Lung (tissue), 12 donors: ENCODE results near the gene TMEM191C. TPM values are rescaled to one million over a fixed set of nuclear protein-coding genes. Genes with fewer than 3 reads are reported as not detected.

ENCODE experiments used
- ATAC-seq: fragments of 200-7000 bp; cut with Tn5 transposase; one replicate; pipeline ENCODE4 v1.9.1; 2020; ENCODE audit warnings: moderate number of reproducible peaks; ENCODE audit not compliant: insufficient read depth, low FRiP score
- DNase-seq, 3 donors: peaks; one replicate each; pipeline ENCODE4 v3.0.0-alpha.2; 2013 to 2017
- H3K27ac ChIP-seq, 2 donors: one replicate each; pipeline ENCODE4 v1.5.1; 2013; ENCODE audit warnings: mild to moderate bottlenecking in 2 of 2, moderate library complexity in 2 of 2, control low read depth in 1 of 2, inconsistent platforms in 1 of 2, low read depth in 1 of 2, low read length in 1 of 2
- H3K27me3 ChIP-seq, 3 donors: one replicate each; pipeline ENCODE4 v1.5.1; 2013; ENCODE audit warnings: low read length in 2 of 3; ENCODE audit not compliant: control insufficient read depth in 3 of 3, insufficient read depth in 3 of 3
- H3K36me3 ChIP-seq, 4 donors: one replicate each; pipeline ENCODE4 v1.5.1; 2013; ENCODE audit warnings: low read length in 4 of 4, mild to moderate bottlenecking in 1 of 4, moderate library complexity in 1 of 4; ENCODE audit not compliant: control insufficient read depth in 4 of 4, insufficient read depth in 4 of 4
- H3K4me1 ChIP-seq, 5 donors: one replicate each; pipeline ENCODE4 v1.5.1; 2013; ENCODE audit warnings: low read length in 5 of 5, mild to moderate bottlenecking in 2 of 5, moderate library complexity in 1 of 5; ENCODE audit not compliant: control insufficient read depth in 5 of 5, insufficient read depth in 5 of 5
- H3K4me3 ChIP-seq: one replicate; pipeline ENCODE4 v1.5.1; 2013; ENCODE audit warnings: mild to moderate bottlenecking, control low read depth, moderate library complexity
- H3K9ac ChIP-seq, 2 donors: one replicate each; pipeline ENCODE4 v1.5.1; 2013; ENCODE audit warnings: low read length in 2 of 2, control low read depth in 1 of 2; ENCODE audit not compliant: insufficient read depth in 1 of 2
- H3K9me3 ChIP-seq, 4 donors: one replicate each; pipeline ENCODE4 v1.5.1; 2013; ENCODE audit warnings: low read length in 3 of 4, mild to moderate bottlenecking in 1 of 4, moderate library complexity in 1 of 4; ENCODE audit not compliant: control insufficient read depth in 4 of 4, insufficient read depth in 3 of 4
- CTCF ChIP-seq: IDR thresholded peaks from 2 replicates; pipeline ENCODE4 v1.5.1; 2012; ENCODE audit warnings: mild to moderate bottlenecking; ENCODE audit errors: control extremely low read depth, extremely low read depth
- WGBS, 2 donors: extraction: QIAGEN DNeasy Blood & Tissue Kit; methylation state at CpG; one replicate each; pipeline ENCODE4 v1.1.7; 2013; 5-methylcytosine and 5-hydroxymethylcytosine counted together
- polyA plus RNA-seq, 2 donors: library from polyadenylated mRNA; stranded (reverse); fragments of 200-250 nt; gene quantifications; one replicate each; pipeline ENCODE4 v1.2.1, GENCODE V29; 2013
- total RNA-seq, 2 donors: library from RNA; depleted of rRNA in 1 of 2; stranded (reverse); fragments of >200 nt in 1 of 2; gene quantifications; one replicate each; pipeline ENCODE4 v1.2.1, GENCODE V29; 2014 to 2021
- donor health status: control.
- donor health status: control.
- donor health status: Bipolar disorder and iron deficiency.
- donor health status: healthy.
- donor health status: DM: yes; HTN: yes; CAD: no.

Gene TMEM191C
- total and polyA plus RNA-seq, 4 donors = 0.31 to 4.7 (median 2.0) TPM

- H3K4me1 ChIP-seq = peaks cover 0 to 10% (median 0%) of the 10 kb centered on the region in 5 donors
- no peaks in the 10 kb centered on the region for H3K9me3 ChIP-seq
- no peak for TF ChIP-seq CTCF
- H3K4me3 ChIP-seq = no peak overlapping the region
- no peak overlapping the region for H3K9ac ChIP-seq
- DNase-seq = peak in 1 of 3 donors; percentile 7
- H3K36me3 ChIP-seq = peaks cover 0 to 32% (median 2%) of the 10 kb centered on the region in 4 donors
- no peaks in the 10 kb centered on the region for H3K27me3 ChIP-seq
- no peak for ATAC-seq
- 89 to 90% methylated on average over 22 of the region's 22 CpGs for WGBS, 2 donors
- H3K27ac ChIP-seq = no peak overlapping the region
Measured at GRCh38 chr22:21447694-21448402, 19.3 kb upstream of the TMEM191C start.

DNA sequence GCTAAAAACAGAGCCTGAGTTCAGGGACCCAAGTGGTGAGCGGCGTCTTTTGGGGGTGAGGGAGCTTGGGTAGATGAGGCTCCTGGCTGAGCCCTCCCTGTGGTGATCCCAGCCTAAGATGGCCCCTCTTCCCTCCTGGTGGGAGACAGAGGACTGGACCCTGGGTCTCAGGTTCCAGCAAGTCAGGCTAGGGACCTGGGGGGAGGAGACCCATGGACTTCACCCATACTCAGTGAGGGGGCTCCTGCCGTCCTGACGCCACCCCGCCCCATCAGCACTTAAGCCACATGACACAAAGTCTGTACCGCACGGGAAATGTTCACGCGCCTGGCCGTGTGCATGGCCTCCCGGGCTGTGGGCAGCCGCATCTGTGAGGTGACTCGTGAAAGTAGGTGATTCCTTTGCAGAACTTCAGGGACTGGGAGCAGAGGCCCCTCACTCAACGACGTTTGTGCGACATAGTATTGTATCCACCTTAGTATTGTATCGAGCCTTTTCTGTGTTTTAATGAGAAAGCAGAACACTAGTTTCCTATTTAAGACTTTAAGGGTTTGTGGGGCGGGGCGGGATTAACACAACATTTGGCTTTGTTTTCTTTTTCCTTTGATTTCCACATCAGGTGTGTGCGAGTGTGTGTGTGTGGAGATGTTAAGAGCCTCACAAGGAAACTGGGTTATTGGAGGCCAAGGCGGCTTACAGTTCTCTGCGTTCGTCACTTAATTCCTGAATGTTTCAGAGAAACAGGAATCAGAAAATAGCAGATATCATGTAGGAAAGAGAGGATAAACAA is 18.4 kb upstream of the TMEM191C start:
- 90 to 92% methylated on average over 23 of the region's 23 CpGs for WGBS, 2 donors

DNA sequence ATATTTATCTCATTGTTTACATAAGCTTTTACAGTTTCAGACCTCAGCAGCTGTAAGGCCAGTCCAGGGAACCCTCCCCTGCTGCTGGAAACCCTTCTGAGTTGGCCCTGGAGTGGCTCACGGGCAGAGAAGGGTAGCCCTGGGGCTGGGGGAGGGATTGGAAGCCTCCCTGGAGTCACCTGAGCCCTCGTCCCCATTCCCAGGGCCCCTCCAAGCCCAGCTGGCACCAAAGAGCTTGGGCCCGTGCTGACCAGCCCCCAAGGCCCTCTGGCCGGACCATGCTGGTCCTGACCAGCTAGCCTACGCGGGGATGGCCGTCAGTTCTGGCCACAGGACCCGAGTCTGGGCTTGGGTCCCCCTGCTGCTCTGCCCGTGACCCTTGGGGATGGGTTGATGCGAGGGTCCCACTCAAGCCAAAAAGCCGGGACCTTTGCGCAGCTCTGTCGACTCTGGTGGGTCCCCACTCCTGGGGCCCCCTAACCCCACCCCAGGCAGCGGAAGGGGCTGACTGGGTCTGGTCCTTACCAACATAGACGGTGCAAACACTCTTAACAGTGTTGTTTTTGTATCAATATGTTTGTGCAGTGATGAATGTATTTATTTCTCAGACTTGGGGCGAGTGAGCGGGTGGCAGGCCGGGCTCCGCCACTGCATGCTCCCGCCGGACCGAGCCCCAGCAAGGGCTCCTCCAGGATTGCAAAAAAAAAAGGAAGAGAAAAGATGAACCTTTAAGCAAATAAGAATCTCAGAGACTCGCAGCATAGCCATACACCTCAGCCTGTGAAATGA is 17.5 kb upstream of the TMEM191C start:
- ATAC-seq (no peak), DNase-seq (peak in 1 of 3 donors; percentile 7)
- Histone ChIP-seq H3K27ac (no peak overlapping the region), H3K36me3 (peaks cover 0 to 23% (median 2%) of the 10 kb centered on the region in 4 donors), H3K9me3 (no peaks in the 10 kb centered on the region), H3K4me3 (no peak overlapping the region), H3K4me1 (peaks cover 0 to 10% (median 0%) of the 10 kb centered on the region in 5 donors), H3K27me3 (no peaks in the 10 kb centered on the region), H3K9ac (no peak overlapping the region)
- 93 to 97% methylated on average over 23 of the region's 23 CpGs for WGBS, 2 donors
- no peak for TF ChIP-seq CTCF

More for the DNA sequence above, 18.4 kb upstream of the TMEM191C start:
- H3K36me3 ChIP-seq = peaks cover 0 to 29% (median 2%) of the 10 kb centered on the region in 4 donors
- H3K9ac ChIP-seq = no peak overlapping the region
- H3K4me3 ChIP-seq = no peak overlapping the region
- H3K27me3 ChIP-seq = no peaks in the 10 kb centered on the region
- DNase-seq = peak in 1 of 3 donors; percentile 7
- ATAC-seq = no peak
- peaks cover 0 to 10% (median 0%) of the 10 kb centered on the region in 5 donors for H3K4me1 ChIP-seq
- no peak overlapping the region for H3K27ac ChIP-seq
- H3K9me3 ChIP-seq = no peaks in the 10 kb centered on the region
- TF ChIP-seq CTCF = no peak
